Gastrocnemius medialis (tissue), 4 donors: ENCODE measurements around the gene AFAP1.

Source experiments
- POLR2A ChIP-seq, 2 donors: fragments of 450-650 bp; IDR thresholded peaks; one replicate each; pipeline ENCODE4 v1.6.1; 2017; ENCODE audit warnings: antibody characterized with exemption in 2 of 2, mild to moderate bottlenecking in 2 of 2, moderate library complexity in 2 of 2
- TF ChIP-seq, protein P1 (sequence below), 5 experiments: fragments of 450-650 bp in 3 of 5; fragments of 200-600 bp in 2 of 5; sonication (generic) in 2 of 5; IDR thresholded peaks in 4 of 5; conservative IDR thresholded peaks in 1 of 5; 1 replicate in 4 of 5; 2 replicates in 1 of 5; pipeline ENCODE4 v1.5.1; 2016 to 2019; ENCODE audit warnings: antibody characterized with exemption in 5 of 5, mild to moderate bottlenecking in 3 of 5, moderate library complexity in 3 of 5

GRCh38 chr4:7778510-7779431 is 160.9 kb downstream of the AFAP1 start:
- TF ChIP-seq POLR2A (IDR thresholded peaks at IDR 0.05) = no peak
- TF ChIP-seq, protein P1, sequence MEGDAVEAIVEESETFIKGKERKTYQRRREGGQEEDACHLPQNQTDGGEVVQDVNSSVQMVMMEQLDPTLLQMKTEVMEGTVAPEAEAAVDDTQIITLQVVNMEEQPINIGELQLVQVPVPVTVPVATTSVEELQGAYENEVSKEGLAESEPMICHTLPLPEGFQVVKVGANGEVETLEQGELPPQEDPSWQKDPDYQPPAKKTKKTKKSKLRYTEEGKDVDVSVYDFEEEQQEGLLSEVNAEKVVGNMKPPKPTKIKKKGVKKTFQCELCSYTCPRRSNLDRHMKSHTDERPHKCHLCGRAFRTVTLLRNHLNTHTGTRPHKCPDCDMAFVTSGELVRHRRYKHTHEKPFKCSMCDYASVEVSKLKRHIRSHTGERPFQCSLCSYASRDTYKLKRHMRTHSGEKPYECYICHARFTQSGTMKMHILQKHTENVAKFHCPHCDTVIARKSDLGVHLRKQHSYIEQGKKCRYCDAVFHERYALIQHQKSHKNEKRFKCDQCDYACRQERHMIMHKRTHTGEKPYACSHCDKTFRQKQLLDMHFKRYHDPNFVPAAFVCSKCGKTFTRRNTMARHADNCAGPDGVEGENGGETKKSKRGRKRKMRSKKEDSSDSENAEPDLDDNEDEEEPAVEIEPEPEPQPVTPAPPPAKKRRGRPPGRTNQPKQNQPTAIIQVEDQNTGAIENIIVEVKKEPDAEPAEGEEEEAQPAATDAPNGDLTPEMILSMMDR (IDR thresholded peaks at IDR 0.05 in 4 of 5, conservative IDR thresholded peaks at IDR 0.05 in 1 of 5) = no peak
